Cardiac fibroblast (primary cell): ENCODE measurements around the gene FNDC3B.

ENCODE experiments used
- DNase-seq, 2 donors: peaks; one replicate each; pipeline versions ENCODE4 v3.0.0 to v3.0.0-alpha.2; 2010; ENCODE audit warnings: low read depth in 2 of 2
- H3K4me3 ChIP-seq, 2 donors: replicated peaks in 1 of 2; 1 replicate in 1 of 2; 2 replicates in 1 of 2; pipeline ENCODE4 v1.5.1; 2011; ENCODE audit warnings: low read depth in 2 of 2, low read length in 2 of 2, mild to moderate bottlenecking in 2 of 2, moderate library complexity in 1 of 2
- CTCF ChIP-seq: IDR thresholded peaks from one replicate; pipeline ENCODE4 v1.5.1; 2011; ENCODE audit warnings: low read depth, mild to moderate bottlenecking, low read length, inconsistent platforms

FNDC3B gene

GRCh38 chr3:172074032-172074431, 34.7 kb downstream of the FNDC3B start:
- no peak overlapping the region for H3K4me3 ChIP-seq
- TF ChIP-seq CTCF = no peak
- no peak for DNase-seq

- TF ChIP-seq CTCF = no peak
- no peak overlapping the region for H3K4me3 ChIP-seq
- DNase-seq = peak in 1 of 2 donors; percentile 31
Observed at GRCh38 chr3:172074586-172074985, 35.2 kb downstream of the FNDC3B start.

GRCh38 chr3:172076212-172076611, 36.8 kb downstream of the FNDC3B start:
- DNase-seq = no peak
- TF ChIP-seq CTCF = no peak
- no peak overlapping the region for H3K4me3 ChIP-seq

GRCh38 chr3:172077197-172077757, 37.9 kb downstream of the FNDC3B start:
- no peak for TF ChIP-seq CTCF
- H3K4me3 ChIP-seq = no peak overlapping the region
- no peak for DNase-seq

GRCh38 chr3:172078244-172078643, 38.9 kb downstream of the FNDC3B start:
- TF ChIP-seq CTCF = no peak
- DNase-seq = no peak
- H3K4me3 ChIP-seq = no peak overlapping the region

- no peak overlapping the region for H3K4me3 ChIP-seq
- no peak for TF ChIP-seq CTCF
- no peak for DNase-seq
Observed at GRCh38 chr3:172078721-172079120, 39.3 kb downstream of the FNDC3B start.
